ENCODE data around the gene GOLGA8M.
A peak's percentile ranks its signal among the peaks of the same experiment; 100 is the strongest.
"Not testable (repeated sequence)": the region's sequence is repeated elsewhere in the genome, so short reads cannot be mapped to it uniquely, and the experiment has no call there.

GOLGA8M gene

GRCh38 chr15:28712270-28712669, at the start of gene GOLGA8M:
TSS of gene GOLGA8M (minus strand) at chr15:28712421. CDS start at chr15:28712323, 98 bp downstream.
- not testable (repeated sequence) for DNase-seq (ENCODE audit: low read depth)

- not testable (repeated sequence) for DNase-seq (ENCODE audit: low read depth)
These were observed 30.7 kb upstream of the GOLGA8M start for GRCh38 chr15:28742890-28743289.

GRCh38 chr15:28738590-28739292, 26.5 kb upstream of the GOLGA8M start:
- DNase-seq (ENCODE audit: low read depth): not testable (repeated sequence)

- not testable (repeated sequence) for DNase-seq (ENCODE audit: low read depth)
These were observed 26.0 kb upstream of the GOLGA8M start for GRCh38 chr15:28738200-28738561.

GRCh38 chr15:28737521-28738199, 25.4 kb upstream of the GOLGA8M start:
- peak; percentile 3 for DNase-seq (ENCODE audit: low read depth)

- not testable (repeated sequence) for DNase-seq (ENCODE audit: low read depth)
These were observed 15.8 kb upstream of the GOLGA8M start for GRCh38 chr15:28728061-28728460.

- DNase-seq (ENCODE audit: low read depth): not testable (repeated sequence)
These were observed 14.8 kb upstream of the GOLGA8M start for GRCh38 chr15:28727026-28727425.

- DNase-seq (ENCODE audit: low read depth): no peak
These were observed 13.9 kb upstream of the GOLGA8M start for GRCh38 chr15:28726102-28726501.

GRCh38 chr15:28725556-28725955, 13.3 kb upstream of the GOLGA8M start:
- no peak for DNase-seq (ENCODE audit: low read depth)

GRCh38 chr15:28723986-28724385, 11.8 kb upstream of the GOLGA8M start:
- DNase-seq (ENCODE audit: low read depth): not testable (repeated sequence)

- not testable (repeated sequence) for DNase-seq (ENCODE audit: low read depth)
These were observed 7.4 kb upstream of the GOLGA8M start for GRCh38 chr15:28719626-28720025.

GRCh38 chr15:28718576-28718975, 6.4 kb upstream of the GOLGA8M start:
- not testable (repeated sequence) for DNase-seq (ENCODE audit: low read depth)

GRCh38 chr15:28714176-28714575, 2.0 kb upstream of the GOLGA8M start:
- not testable (repeated sequence) for DNase-seq (ENCODE audit: low read depth)

GRCh38 chr15:28703927-28704326, 8.3 kb downstream of the GOLGA8M start:
- not testable (repeated sequence) for DNase-seq (ENCODE audit: low read depth)

GRCh38 chr15:28702427-28702826, 9.8 kb downstream of the GOLGA8M start:
- not testable (repeated sequence) for DNase-seq (ENCODE audit: low read depth)

GRCh38 chr15:28694006-28694751, 18.0 kb downstream of the GOLGA8M start:
- not testable (repeated sequence) for DNase-seq (ENCODE audit: low read depth)

- DNase-seq (ENCODE audit: low read depth): not testable (repeated sequence)
These were observed 19.2 kb downstream of the GOLGA8M start for GRCh38 chr15:28693021-28693420.

- not testable (repeated sequence) for DNase-seq (ENCODE audit: low read depth)
These were observed 38.7 kb downstream of the GOLGA8M start for GRCh38 chr15:28673533-28673932.

GRCh38 chr15:28672122-28672521, 40.1 kb downstream of the GOLGA8M start:
- not testable (repeated sequence) for DNase-seq (ENCODE audit: low read depth)

GRCh38 chr15:28666402-28666801, 45.8 kb downstream of the GOLGA8M start:
- DNase-seq (ENCODE audit: low read depth): not testable (repeated sequence)

GRCh38 chr15:28664575-28664974, 47.6 kb downstream of the GOLGA8M start:
- not testable (repeated sequence) for DNase-seq (ENCODE audit: low read depth)

GRCh38 chr15:28663717-28664116, 48.5 kb downstream of the GOLGA8M start:
- not testable (repeated sequence) for DNase-seq (ENCODE audit: low read depth)

GRCh38 chr15:28660750-28661149, 51.5 kb downstream of the GOLGA8M start:
- DNase-seq (ENCODE audit: low read depth): not testable (repeated sequence)
